GM21381 (cell line): ENCODE results near the gene PLA2G5.
"Not testable (repeated sequence)": the region's sequence is repeated elsewhere in the genome, so short reads cannot be mapped to it uniquely, and the experiment has no call there.

Experiments used
- ATAC-seq: cut with Tn5 transposase; IDR thresholded peaks from one replicate; pipeline ENCODE4 v1.9.1; 2021; ENCODE audit warnings: mild to moderate bottlenecking, moderate library complexity; ENCODE audit not compliant: unreplicated experiment

Gene PLA2G5

DNA sequence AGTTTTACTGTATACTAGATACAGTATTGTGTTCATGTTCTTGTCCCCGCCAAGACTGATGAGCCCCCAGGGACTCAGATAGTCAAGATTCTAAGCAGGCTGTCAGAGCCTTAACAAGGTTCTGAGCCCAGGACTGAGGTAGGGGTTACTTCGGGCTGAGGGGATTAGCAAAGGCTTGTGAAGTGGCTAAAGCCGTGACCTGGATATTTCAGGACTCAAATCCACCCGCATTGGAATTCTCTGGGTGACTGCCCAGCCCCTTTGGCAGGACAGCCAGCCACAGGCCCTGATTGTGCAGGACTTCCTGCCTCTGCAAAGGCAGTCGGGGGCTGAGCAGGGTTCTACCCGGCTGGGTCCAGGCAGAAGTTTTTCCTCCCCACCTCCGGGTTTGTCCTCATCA lies at the start of gene PLA2G5:
Gene PLA2G5, plus strand, starts transcription at position 321 of the 400 bp plus-strand sequence. CDS start 14,637 bp downstream, outside the sequence.
- no peak for ATAC-seq

GRCh38 chr1:20028125-20028524 lies 41.9 kb upstream of the PLA2G5 start:
- ATAC-seq: no peak

DNA sequence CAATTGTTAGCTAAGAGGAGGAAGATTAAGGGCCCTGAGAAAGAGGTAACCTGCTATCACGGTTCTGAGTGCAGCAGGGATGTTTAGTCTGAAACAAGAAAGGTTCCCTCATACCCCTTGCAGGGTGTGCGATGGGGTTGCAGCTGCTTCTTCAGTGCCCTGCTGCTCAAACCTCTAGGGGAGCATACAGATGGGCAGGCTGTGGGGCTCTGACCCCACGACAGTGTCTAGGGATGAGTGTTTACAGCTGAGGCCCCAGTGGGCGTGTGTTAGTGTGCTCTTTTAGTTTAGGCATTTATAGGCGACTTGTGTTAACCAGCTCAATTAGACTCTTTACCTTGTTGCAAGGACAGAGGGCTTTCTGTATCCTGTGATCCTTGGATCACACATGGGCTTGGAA lies 41.3 kb upstream of the PLA2G5 start:
- ATAC-seq: no peak

DNA sequence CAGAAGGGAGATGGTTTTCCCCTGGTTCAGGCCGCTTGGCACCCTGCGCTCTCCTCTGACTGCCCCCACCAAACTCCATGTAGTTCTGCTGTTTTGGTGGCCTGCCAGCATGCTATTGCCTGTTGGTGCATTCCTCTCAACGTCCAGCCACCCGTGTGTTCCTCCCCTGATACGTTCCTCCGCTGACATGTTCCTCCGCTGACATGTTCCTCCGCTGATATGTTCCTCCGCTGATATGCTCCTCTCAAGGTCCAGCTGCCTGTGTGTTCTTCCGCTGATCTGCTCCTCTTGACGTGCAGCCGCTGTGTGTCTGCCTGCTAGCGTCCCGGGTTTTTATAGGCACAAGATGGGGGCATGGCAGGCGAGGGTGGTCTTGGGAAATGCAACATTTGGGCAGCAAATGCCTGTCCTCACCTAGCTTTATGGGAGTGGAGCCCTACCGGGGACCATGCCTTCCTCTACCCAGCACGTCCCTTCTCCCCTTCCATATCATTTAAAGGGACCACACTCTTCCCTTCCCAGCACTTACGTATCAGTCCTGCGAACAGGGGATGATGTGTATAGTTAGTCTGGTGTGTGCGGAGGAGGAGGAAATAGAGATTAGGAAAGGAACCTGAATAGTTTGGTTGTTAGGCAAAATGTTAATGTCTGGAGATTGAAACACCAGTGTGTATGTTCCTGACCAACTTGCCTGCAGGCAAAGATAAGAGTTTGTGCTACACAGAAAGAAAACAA lies 40.6 kb upstream of the PLA2G5 start:
- ATAC-seq: no peak

GRCh38 chr1:20030436-20031151 lies 39.4 kb upstream of the PLA2G5 start:
- not testable (repeated sequence) for ATAC-seq

- no peak for ATAC-seq
Measured at GRCh38 chr1:20031161-20031560, 38.8 kb upstream of the PLA2G5 start.

DNA sequence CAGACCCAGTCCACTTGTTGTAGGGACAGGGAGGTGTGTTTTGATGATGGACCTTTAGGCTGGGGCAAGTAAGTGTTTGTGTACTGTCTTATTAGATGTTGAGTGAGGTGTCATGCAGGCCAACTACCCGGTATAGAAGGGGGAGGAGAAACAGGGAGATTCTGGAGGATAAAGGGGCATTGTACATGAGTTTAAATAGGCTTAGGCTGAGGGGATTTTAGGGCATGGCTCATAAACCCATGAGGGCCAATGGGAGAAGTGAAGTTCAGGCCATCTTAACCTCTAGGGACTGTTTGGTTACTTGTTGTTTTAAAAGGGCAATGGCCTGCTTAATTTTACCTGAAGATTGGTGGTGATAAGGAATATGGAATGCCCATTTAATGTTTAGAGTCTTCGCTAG lies 38.2 kb upstream of the PLA2G5 start:
- no peak for ATAC-seq

- no peak for ATAC-seq
Measured at GRCh38 chr1:20032425-20032824, 37.6 kb upstream of the PLA2G5 start.

DNA sequence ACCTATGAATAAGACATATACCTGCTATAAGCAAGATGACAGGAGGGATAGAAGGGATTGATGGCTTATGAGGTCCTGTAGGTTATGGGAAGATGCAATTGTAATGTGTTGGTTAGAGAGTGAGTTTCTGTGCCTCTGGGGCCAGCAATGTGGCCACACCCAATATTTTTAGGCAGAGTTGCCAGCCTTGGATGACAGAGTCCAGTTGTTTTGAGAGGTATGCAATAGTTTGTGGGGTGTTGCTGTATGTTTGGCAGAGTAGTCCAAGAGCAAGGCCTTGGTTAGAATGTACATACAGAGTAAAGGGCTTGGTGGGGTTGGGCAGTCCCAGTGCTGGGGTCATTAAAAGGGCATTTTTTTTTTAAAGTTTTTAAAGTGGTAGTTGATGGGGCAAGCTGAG lies 36.6 kb upstream of the PLA2G5 start:
- ATAC-seq: no peak

DNA sequence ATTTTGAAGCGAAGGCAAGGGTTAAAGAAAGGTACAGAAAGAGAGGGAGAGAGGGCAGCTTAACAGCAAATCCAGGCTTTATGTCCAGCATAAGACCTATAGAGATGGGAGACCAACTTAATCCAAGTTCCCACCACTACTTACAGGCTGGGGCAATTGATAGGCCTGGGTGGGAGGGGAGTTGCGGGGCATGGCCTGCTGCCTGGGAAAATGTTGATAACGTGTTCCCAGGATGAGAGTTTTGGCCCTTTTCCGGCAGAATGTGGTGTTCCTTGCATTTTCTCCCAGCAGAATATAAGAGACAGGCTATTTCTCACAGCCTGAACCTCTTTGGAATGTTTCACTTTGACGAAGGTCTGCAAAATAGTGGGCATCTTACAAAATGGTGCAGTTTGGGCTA lies 34.9 kb upstream of the PLA2G5 start:
- ATAC-seq: no peak

DNA sequence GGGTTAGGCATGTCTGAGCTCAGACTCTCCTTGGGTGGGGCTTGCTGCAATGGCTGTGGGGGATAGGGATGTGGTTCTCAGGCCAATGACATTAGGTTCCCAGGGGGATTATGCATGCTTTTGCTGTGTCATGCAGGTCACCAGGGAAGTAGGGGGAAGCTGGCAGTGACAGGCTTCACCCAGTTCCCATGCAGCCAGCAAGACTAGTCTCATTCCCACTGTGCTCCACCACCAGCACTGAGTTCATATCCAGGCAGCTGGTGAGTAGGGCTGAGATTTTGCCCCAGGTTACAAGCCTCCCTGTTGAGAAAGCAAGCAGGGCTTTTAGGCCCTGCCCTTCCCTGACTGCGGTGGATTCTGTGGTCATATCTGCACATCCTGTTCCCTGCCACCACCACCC lies 32.1 kb upstream of the PLA2G5 start:
- no peak for ATAC-seq

DNA sequence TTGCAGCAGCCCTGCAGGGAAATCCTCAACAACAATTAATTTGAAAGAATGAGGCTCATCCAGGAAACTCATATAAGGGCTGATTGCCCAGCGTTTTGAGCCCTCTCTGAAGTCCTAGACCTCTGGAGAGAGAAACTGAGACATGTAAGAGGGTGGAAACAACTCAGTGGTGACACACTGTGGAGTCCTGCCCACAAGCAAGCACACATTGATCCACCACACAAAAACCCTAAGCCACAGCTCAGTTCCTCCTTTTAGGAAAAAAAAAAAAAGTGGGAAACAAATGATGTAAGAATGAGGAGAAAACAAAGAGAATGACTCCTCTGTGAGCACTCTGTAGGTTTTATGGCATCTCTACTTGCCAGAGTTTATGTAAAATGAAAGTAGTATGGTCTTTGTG lies 22.9 kb upstream of the PLA2G5 start:
- ATAC-seq: no peak

- no peak for ATAC-seq
Measured at GRCh38 chr1:20048563-20048962, 21.4 kb upstream of the PLA2G5 start.

- not testable (repeated sequence) for ATAC-seq
Measured at GRCh38 chr1:20049056-20049798, 20.8 kb upstream of the PLA2G5 start.

- no peak for ATAC-seq
Measured at GRCh38 chr1:20051218-20051829, 18.7 kb upstream of the PLA2G5 start.

DNA sequence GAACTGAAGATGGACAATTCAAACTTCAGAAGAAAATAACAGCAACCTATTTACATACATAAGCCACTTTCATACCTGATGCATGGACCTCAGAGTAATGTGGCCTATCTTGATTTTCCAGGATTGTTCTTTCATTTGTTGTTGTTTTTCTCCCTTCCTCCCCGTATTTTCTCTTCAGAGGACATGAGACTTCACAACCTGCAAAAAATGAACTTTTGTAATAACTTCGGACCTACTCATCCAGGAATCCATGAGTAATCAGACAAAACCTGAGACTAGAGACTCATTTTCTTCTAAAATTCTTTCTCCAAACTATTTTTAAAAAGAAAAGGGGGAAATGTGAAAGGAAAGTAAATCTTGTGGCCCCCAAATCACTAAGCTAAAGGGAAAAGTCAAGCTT lies 17.6 kb upstream of the PLA2G5 start:
- ATAC-seq: no peak

- no peak for ATAC-seq
Measured at GRCh38 chr1:20057886-20058420, 12.0 kb upstream of the PLA2G5 start.

DNA sequence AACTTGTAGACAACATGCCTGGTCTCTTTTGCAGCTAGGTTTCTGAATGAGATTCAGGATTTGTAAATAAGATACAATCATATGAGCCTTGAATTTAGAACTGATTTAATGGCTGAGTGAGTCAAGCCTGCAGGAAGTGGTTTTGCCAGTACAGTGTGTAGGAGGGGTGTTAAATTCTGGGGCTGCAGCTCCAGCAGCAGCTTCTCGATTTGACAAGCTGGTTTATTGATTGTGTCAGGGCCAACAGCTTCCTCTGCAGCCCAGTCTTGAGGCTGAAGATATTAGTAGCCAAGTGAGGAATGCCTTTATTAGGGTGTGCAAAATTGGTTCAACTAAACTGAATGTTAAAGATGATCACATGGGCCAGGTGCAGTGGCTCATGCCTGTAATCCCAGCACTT lies 11.5 kb upstream of the PLA2G5 start:
- peak; percentile 54 for ATAC-seq

- ATAC-seq: no peak
Measured at GRCh38 chr1:20059847-20060246, 10.1 kb upstream of the PLA2G5 start.

- not testable (repeated sequence) for ATAC-seq
Measured at GRCh38 chr1:20060791-20061190, 9.2 kb upstream of the PLA2G5 start.

DNA sequence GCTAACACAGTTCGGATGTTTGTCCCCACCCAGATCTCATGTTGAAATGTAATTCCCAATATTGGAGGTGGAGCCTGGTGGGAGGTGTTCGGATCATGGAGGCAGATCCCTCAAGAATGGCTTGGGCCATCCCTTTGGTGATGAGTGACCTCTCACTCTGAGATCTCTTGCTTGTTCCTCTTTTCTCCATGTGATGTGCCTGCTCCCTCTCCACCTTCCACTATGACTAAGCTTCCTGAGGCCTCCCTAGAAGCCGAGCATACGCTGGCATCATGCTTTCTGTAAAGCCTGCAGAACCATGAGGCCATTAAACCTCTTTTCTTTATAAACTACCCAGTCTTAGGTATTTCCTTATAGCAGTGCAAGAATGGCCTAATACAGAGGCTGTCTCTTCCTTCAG lies 8.1 kb upstream of the PLA2G5 start:
- no peak for ATAC-seq
